Naive thymus-derived CD4-positive, alpha-beta T cell (primary cell): ENCODE data around the gene AKR1B1. TPM values are rescaled to one million over a fixed set of nuclear protein-coding genes. Genes with fewer than 3 reads are reported as not detected.

Experiments used
- ATAC-seq: fragments of 150-1000 bp; cut with Tn5 transposase; 2 replicates; pipeline ENCODE4 v1.10.0; 2021; ENCODE audit warnings: mild to moderate bottlenecking, moderate library complexity
- CTCF ChIA-PET: fragments of 350-600 bp; sonication (Branson Sonifier 250); formaldehyde crosslinking; loops from one replicate; lab custom pipeline; 2021; ENCODE audit warnings: antibody characterized with exemption; lab: Charles Lee
- POLR2A ChIA-PET: fragments of 350-600 bp; sonication (Branson Sonifier 250); formaldehyde crosslinking; loops from one replicate; lab custom pipeline; 2021; ENCODE audit warnings: antibody characterized with exemption, inconsistent platforms; lab: Charles Lee
- DNase-seq, 9 donors: peaks; one replicate each; pipeline versions ENCODE4 v3.0.0 to v3.0.0-alpha.2; 2020 to 2022; ENCODE audit warnings: mixed read lengths in 1 of 9
- H3K27ac ChIP-seq: one replicate; pipeline ENCODE4 v1.7.0; 2013; ENCODE audit warnings: mild to moderate bottlenecking, low read depth, low read length, moderate library complexity
- H3K27me3 ChIP-seq, 2 donors: one replicate each; pipeline ENCODE4 v1.7.0; 2013; ENCODE audit warnings: low read length in 2 of 2, mild to moderate bottlenecking in 2 of 2, moderate library complexity in 2 of 2; ENCODE audit not compliant: control insufficient read depth in 2 of 2, insufficient read depth in 2 of 2
- H3K36me3 ChIP-seq, 3 experiments: 1 replicate in 2 of 3; 2 replicates in 1 of 3; pipeline ENCODE4 v1.7.0; 2013; ENCODE audit warnings: low read length in 3 of 3, mild to moderate bottlenecking in 3 of 3, moderate library complexity in 1 of 3; ENCODE audit not compliant: insufficient read depth in 3 of 3, control insufficient read depth in 2 of 3
- H3K4me1 ChIP-seq, 2 donors: one replicate each; pipeline ENCODE4 v1.7.0; 2013; ENCODE audit warnings: low read length in 2 of 2, mild to moderate bottlenecking in 2 of 2, moderate library complexity in 1 of 2; ENCODE audit not compliant: control insufficient read depth in 2 of 2, insufficient read depth in 2 of 2
- H3K4me3 ChIP-seq: 2 replicates; pipeline ENCODE4 v1.7.0; 2013; ENCODE audit warnings: mild to moderate bottlenecking, low read length
- H3K9me3 ChIP-seq, 3 experiments: 1 replicate in 2 of 3; 2 replicates in 1 of 3; pipeline ENCODE4 v1.7.0; 2013; ENCODE audit warnings: low read length in 3 of 3; ENCODE audit not compliant: control insufficient read depth in 2 of 3
- H3K27ac Mint-ChIP-seq, 9 donors: one replicate each; pipeline ENCODE4 v1.8.0; 2020 to 2022; ENCODE audit warnings: mixed read lengths in 9 of 9, mild to moderate bottlenecking in 8 of 9, moderate library complexity in 5 of 9, inconsistent platforms in 2 of 9
- H3K27me3 Mint-ChIP-seq, 5 donors: one replicate each; pipeline ENCODE4 v1.8.0; 2021 to 2022; ENCODE audit warnings: mixed read lengths in 5 of 5, mild to moderate bottlenecking in 1 of 5
- H3K36me3 Mint-ChIP-seq, 5 donors: one replicate each; pipeline ENCODE4 v1.8.0; 2020 to 2022; ENCODE audit warnings: mixed read lengths in 5 of 5, mild to moderate bottlenecking in 3 of 5, inconsistent platforms in 1 of 5
- H3K4me1 Mint-ChIP-seq, 7 donors: one replicate each; pipeline ENCODE4 v1.8.0; 2020 to 2022; ENCODE audit warnings: mixed read lengths in 7 of 7, mild to moderate bottlenecking in 3 of 7, inconsistent platforms in 1 of 7
- H3K4me3 Mint-ChIP-seq, 10 donors: one replicate each; pipeline ENCODE4 v1.8.0; 2020 to 2022; ENCODE audit warnings: mild to moderate bottlenecking in 10 of 10, mixed read lengths in 10 of 10, moderate library complexity in 6 of 10, inconsistent platforms in 2 of 10
- H3K9me3 Mint-ChIP-seq, 11 donors: one replicate each; pipeline ENCODE4 v1.8.0; 2020 to 2022; ENCODE audit warnings: mixed read lengths in 11 of 11, mild to moderate bottlenecking in 4 of 11, inconsistent platforms in 1 of 11, moderate library complexity in 1 of 11
- intact Hi-C, 2 donors: fragments of 100-400 bp; cut with micrococcal nuclease; formaldehyde crosslinking; loops; one replicate each; pipeline ENCODE4 v1.15.1; 2023
- polyA plus RNA-seq, 2 donors: library from polyadenylated mRNA; unstranded; fragments of 300-500 nt; fragmentation: Illumina TruSeq; gene quantifications; one replicate each; pipeline ENCODE4 v1.2.3, GENCODE V29; 2021
- total RNA-seq, 6 experiments: library from RNA in 5 of 6; stranded (reverse) in 5 of 6; gene quantifications; 1 replicate in 5 of 6; 2 replicates in 1 of 6; pipeline ENCODE4 v1.2.3 and lab custom pipeline; 2021 to 2026

The AKR1B1 gene
- total and polyA plus RNA-seq, 7 experiments from 2014 or later = 62.2 to 206 (median 106) TPM

GRCh38 chr7:134442441-134443220 lies 16.3 kb downstream of the AKR1B1 start:
- no peak overlapping the region for H3K27ac ChIP-seq
- H3K27me3 Mint-ChIP-seq = no peaks in the 10 kb centered on the region

GRCh38 chr7:134441264-134441663 lies 17.6 kb downstream of the AKR1B1 start:
- ChIA-PET POLR2A (no interaction called here), CTCF (no interaction called here)
- no peaks in the 10 kb centered on the region for H3K4me1 ChIP-seq
- Mint-ChIP-seq H3K9me3 (peaks cover 0 to 12% (median 5%) of the 10 kb centered on the region in 11 donors), H3K4me3 (no peak overlapping the region), H3K27ac (no peak overlapping the region), H3K4me1 (peaks cover 0 to 2% (median 0%) of the 10 kb centered on the region in 7 donors), H3K27me3 (no peaks in the 10 kb centered on the region), H3K36me3 (peaks cover 24 to 70% (median 60%) of the 10 kb centered on the region in 5 donors)
- H3K27me3 ChIP-seq = no peaks in the 10 kb centered on the region
- no peak overlapping the region for H3K4me3 ChIP-seq
- DNase-seq (no peak), ATAC-seq (no peak)
- intact Hi-C loops = no loop called here
- H3K36me3 ChIP-seq = peaks cover 4 to 65% (median 8%) of the 10 kb centered on the region in 3 experiments
- no peaks in the 10 kb centered on the region for H3K9me3 ChIP-seq
- no peak overlapping the region for H3K27ac ChIP-seq

More at GRCh38 chr7:134442441-134443220, 16.3 kb downstream of the AKR1B1 start:
- H3K9me3 Mint-ChIP-seq = peaks cover 0 to 12% (median 5%) of the 10 kb centered on the region in 11 donors
- no peak overlapping the region for H3K27ac Mint-ChIP-seq
- no peak overlapping the region for H3K4me3 ChIP-seq
- H3K36me3 Mint-ChIP-seq = peaks cover 24 to 80% (median 63%) of the 10 kb centered on the region in 5 donors
- intact Hi-C loops = no loop called here
- H3K4me3 Mint-ChIP-seq = no peak overlapping the region
- DNase-seq = no peak
- no peaks in the 10 kb centered on the region for H3K4me1 ChIP-seq
- H3K9me3 ChIP-seq = no peaks in the 10 kb centered on the region
- H3K36me3 ChIP-seq = peaks cover 8 to 77% (median 11%) of the 10 kb centered on the region in 3 experiments
- peaks cover 0 to 2% (median 0%) of the 10 kb centered on the region in 7 donors for H3K4me1 Mint-ChIP-seq
- ChIA-PET POLR2A (interaction anchor here (1.4 kb wide), 1 partner anchor 16 kb away, joined by 4 read pairs; the partner anchor contains the start of gene AKR1B1), CTCF (no interaction called here)
- ATAC-seq = no peak
- no peaks in the 10 kb centered on the region for H3K27me3 ChIP-seq

- peaks cover 0 to 12% (median 5%) of the 10 kb centered on the region in 11 donors for H3K9me3 Mint-ChIP-seq
- CTCF ChIA-PET = no interaction called here
- H3K27ac ChIP-seq = no peak overlapping the region
- no peak for DNase-seq
- POLR2A ChIA-PET = no interaction called here
- H3K4me1 ChIP-seq = no peaks in the 10 kb centered on the region
- no peak overlapping the region for H3K27ac Mint-ChIP-seq
- H3K9me3 ChIP-seq = no peaks in the 10 kb centered on the region
- H3K4me1 Mint-ChIP-seq = peaks cover 0 to 2% (median 0%) of the 10 kb centered on the region in 7 donors
- intact Hi-C loops = no loop called here
- H3K27me3 Mint-ChIP-seq = peaks cover 0 to 1% (median 0%) of the 10 kb centered on the region in 5 donors
- no peak overlapping the region for H3K4me3 Mint-ChIP-seq
- H3K4me3 ChIP-seq = no peak overlapping the region
- peaks cover 4 to 57% (median 8%) of the 10 kb centered on the region in 3 experiments for H3K36me3 ChIP-seq
- no peak for ATAC-seq
- no peaks in the 10 kb centered on the region for H3K27me3 ChIP-seq
- peaks cover 22 to 65% (median 55%) of the 10 kb centered on the region in 5 donors for H3K36me3 Mint-ChIP-seq
Observed at GRCh38 chr7:134440476-134440875, 18.4 kb downstream of the AKR1B1 start.

- ChIA-PET POLR2A (no interaction called here), CTCF (no interaction called here)
- no peak for DNase-seq
- Mint-ChIP-seq H3K27ac (no peak overlapping the region), H3K4me3 (no peak overlapping the region), H3K27me3 (peaks cover 0 to 4% (median 0%) of the 10 kb centered on the region in 5 donors), H3K9me3 (peaks cover 0 to 12% (median 5%) of the 10 kb centered on the region in 11 donors), H3K36me3 (peaks cover 18 to 61% (median 51%) of the 10 kb centered on the region in 5 donors), H3K4me1 (peaks cover 0 to 2% (median 0%) of the 10 kb centered on the region in 7 donors)
- ATAC-seq = no peak
- Histone ChIP-seq H3K4me1 (no peaks in the 10 kb centered on the region), H3K27ac (no peak overlapping the region), H3K4me3 (no peak overlapping the region), H3K27me3 (no peaks in the 10 kb centered on the region), H3K9me3 (no peaks in the 10 kb centered on the region), H3K36me3 (peaks cover 4 to 53% (median 5%) of the 10 kb centered on the region in 3 experiments)
- intact Hi-C loops = no loop called here
Observed at GRCh38 chr7:134440067-134440466, 18.8 kb downstream of the AKR1B1 start.

- H3K9me3 ChIP-seq = no peaks in the 10 kb centered on the region
- Mint-ChIP-seq H3K27ac (no peak overlapping the region), H3K36me3 (peaks cover 11 to 51% (median 44%) of the 10 kb centered on the region in 5 donors), H3K9me3 (peaks cover 0 to 12% (median 5%) of the 10 kb centered on the region in 11 donors), H3K4me1 (no peaks in the 10 kb centered on the region), H3K27me3 (peaks cover 0 to 4% (median 0%) of the 10 kb centered on the region in 5 donors), H3K4me3 (no peak overlapping the region)
- ChIA-PET CTCF (interaction anchor here (1.4 kb wide), 1 partner anchor 109 kb away, joined by 4 read pairs; the partner anchor contains the start of gene AKR1B15), POLR2A (interaction anchor here (0.6 kb wide), 1 partner anchor 27 kb away, joined by 3 read pairs; no protein-coding TSS in a partner anchor)
- intact Hi-C loops = loop anchor here in 1 of 2 donors (10.0 kb wide), 1 partner anchor 314 kb away; the partner anchor contains the start of gene LRGUK
- H3K36me3 ChIP-seq = peaks cover 0 to 42% (median 4%) of the 10 kb centered on the region in 3 experiments
- H3K4me1 ChIP-seq = no peaks in the 10 kb centered on the region
- no peak overlapping the region for H3K4me3 ChIP-seq
- ATAC-seq = no peak
- H3K27me3 ChIP-seq = no peaks in the 10 kb centered on the region
- no peak overlapping the region for H3K27ac ChIP-seq
- no peak for DNase-seq
Observed at GRCh38 chr7:134438946-134439345, 20.0 kb downstream of the AKR1B1 start.

GRCh38 chr7:134435161-134435920 lies 23.6 kb downstream of the AKR1B1 start:
- intact Hi-C loops = loop anchor here in 1 of 2 donors (10.0 kb wide), 1 partner anchor 311 kb away; the partner anchor contains the start of gene LRGUK
- peaks cover 0 to 5% (median 0%) of the 10 kb centered on the region in 5 donors for H3K27me3 Mint-ChIP-seq
- no peak overlapping the region for H3K27ac ChIP-seq
- peaks cover 4 to 14% of the 10 kb centered on the region in 2 donors for H3K4me1 ChIP-seq
- no peak overlapping the region for H3K4me3 ChIP-seq
- peak overlapping the region in 2 of 9 donors; percentile 21 to 41 for H3K27ac Mint-ChIP-seq
- no peak overlapping the region for H3K4me3 Mint-ChIP-seq
- no peaks in the 10 kb centered on the region for H3K9me3 ChIP-seq
- ATAC-seq (no peak), DNase-seq (no peak)
- peaks cover 0 to 12% (median 5%) of the 10 kb centered on the region in 11 donors for H3K9me3 Mint-ChIP-seq
- no peaks in the 10 kb centered on the region for H3K27me3 ChIP-seq
- H3K36me3 Mint-ChIP-seq = peaks cover 3 to 22% (median 16%) of the 10 kb centered on the region in 5 donors
- ChIA-PET CTCF (interaction anchor here (0.8 to 0.9 kb wide), 2 partner anchors 78 to 172 kb away, joined by 3 to 5 read pairs; no protein-coding TSS in a partner anchor), POLR2A (no interaction called here)
- peaks cover 12 to 17% (median 15%) of the 10 kb centered on the region in 7 donors for H3K4me1 Mint-ChIP-seq
- peaks cover 0 to 6% (median 0%) of the 10 kb centered on the region in 3 experiments for H3K36me3 ChIP-seq
